ENCODE data around the gene ATXN1. TPM values are rescaled to one million over a fixed set of nuclear protein-coding genes. Genes with fewer than 3 reads are reported as not detected.
A peak's percentile ranks its signal among the peaks of the same experiment; 100 is the strongest.

ATXN1 gene
- total and polyA plus RNA-seq, 2 of the 13 experiments (the other 11 are each of a cell fraction or from before 2014, with no cell fraction given) = 20.7 to 39.5 TPM

DNA sequence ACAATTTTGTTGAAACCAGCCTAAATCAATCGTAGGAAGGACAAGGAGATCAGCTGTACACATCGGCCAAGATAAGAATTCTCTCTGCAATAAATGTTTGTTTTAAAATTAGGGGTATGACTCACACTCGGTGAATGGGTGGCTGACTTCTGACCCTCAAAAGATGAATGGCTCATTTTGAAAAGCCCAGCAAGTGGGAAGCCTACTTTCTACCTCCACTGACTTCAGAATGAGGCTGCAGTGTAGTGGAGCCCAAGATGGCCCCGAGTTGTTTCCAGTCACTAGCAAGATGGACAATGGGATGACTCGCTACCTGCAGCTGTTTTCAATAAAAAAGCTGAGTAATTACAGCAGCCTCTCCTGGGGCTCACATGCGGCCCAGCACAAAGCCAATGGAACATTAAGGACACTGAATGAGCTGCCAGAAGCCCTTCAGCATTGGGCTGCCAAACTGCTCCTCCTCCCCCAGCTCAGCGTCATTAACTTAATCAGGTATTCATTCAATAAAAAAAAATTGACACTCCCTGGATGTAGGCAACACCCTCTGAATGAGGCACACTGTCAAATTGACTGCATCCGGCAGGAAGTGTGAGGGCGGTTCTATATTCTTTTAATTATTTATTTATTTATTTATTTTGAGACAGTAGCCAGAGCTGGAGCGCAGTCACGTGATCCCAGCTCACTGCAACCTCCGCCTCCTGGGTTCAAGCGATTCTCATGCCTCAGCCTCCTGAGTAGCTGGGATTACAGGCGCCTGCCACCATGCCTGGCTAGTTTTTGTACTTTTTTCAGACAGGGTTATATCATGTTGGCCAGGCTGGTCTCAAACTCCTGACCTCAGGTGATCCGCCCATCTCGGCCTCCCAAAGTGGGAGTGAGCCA is 415.6 kb downstream of the ATXN1 start (continued):
- TF ChIP-seq ZNF564 (CRISPR knock-in tag; IDR thresholded peaks at IDR 0.05) (no peak), KLF12 (CRISPR knock-in tag; IDR thresholded peaks at IDR 0.05; ENCODE audit: borderline replicate concordance) (no peak), ZBTB20 (CRISPR knock-in tag; IDR thresholded peaks at IDR 0.05; ENCODE audit: borderline replicate concordance, low read depth) (no peak), SNAI1 (CRISPR knock-in tag; IDR thresholded peaks at IDR 0.05; ENCODE audit: borderline replicate concordance) (no peak), ZBTB34 (CRISPR knock-in tag; IDR thresholded peaks at IDR 0.05) (no peak), SP1 (IDR thresholded peaks at IDR 0.05) (no peak), SP1 (CRISPR knock-in tag; IDR thresholded peaks at IDR 0.05) (no peak), IKZF5 (CRISPR knock-in tag; IDR thresholded peaks at IDR 0.05) (0 out of 2 replicates have a peak, but pooled peaks have one; percentile 27), ZIK1 (CRISPR knock-in tag; IDR thresholded peaks at IDR 0.05; ENCODE audit: borderline replicate concordance, low read depth) (no peak), E2F1 (CRISPR knock-in tag; IDR thresholded peaks at IDR 0.05) (no peak), ZMYM2 (CRISPR knock-in tag; IDR thresholded peaks at IDR 0.05) (no peak), ZNF431 (CRISPR knock-in tag; IDR thresholded peaks at IDR 0.05; ENCODE audit: borderline replicate concordance, low read depth) (no peak), WIZ (CRISPR knock-in tag; IDR thresholded peaks at IDR 0.05) (no peak), PPARG (CRISPR knock-in tag; conservative IDR thresholded peaks at IDR 0.05) (no peak), ARID3A (IDR thresholded peaks at IDR 0.05; ENCODE audit: low read depth, low read length) (0 out of 2 replicates have a peak, but pooled peaks have one; percentile 22), ZNF577 (CRISPR knock-in tag; IDR thresholded peaks at IDR 0.05; ENCODE audit: borderline replicate concordance, low read depth) (no peak), CBX5 (CRISPR knock-in tag; IDR thresholded peaks at IDR 0.05; ENCODE audit: borderline replicate concordance) (no peak)
- TF ChIP-seq, protein P1, sequence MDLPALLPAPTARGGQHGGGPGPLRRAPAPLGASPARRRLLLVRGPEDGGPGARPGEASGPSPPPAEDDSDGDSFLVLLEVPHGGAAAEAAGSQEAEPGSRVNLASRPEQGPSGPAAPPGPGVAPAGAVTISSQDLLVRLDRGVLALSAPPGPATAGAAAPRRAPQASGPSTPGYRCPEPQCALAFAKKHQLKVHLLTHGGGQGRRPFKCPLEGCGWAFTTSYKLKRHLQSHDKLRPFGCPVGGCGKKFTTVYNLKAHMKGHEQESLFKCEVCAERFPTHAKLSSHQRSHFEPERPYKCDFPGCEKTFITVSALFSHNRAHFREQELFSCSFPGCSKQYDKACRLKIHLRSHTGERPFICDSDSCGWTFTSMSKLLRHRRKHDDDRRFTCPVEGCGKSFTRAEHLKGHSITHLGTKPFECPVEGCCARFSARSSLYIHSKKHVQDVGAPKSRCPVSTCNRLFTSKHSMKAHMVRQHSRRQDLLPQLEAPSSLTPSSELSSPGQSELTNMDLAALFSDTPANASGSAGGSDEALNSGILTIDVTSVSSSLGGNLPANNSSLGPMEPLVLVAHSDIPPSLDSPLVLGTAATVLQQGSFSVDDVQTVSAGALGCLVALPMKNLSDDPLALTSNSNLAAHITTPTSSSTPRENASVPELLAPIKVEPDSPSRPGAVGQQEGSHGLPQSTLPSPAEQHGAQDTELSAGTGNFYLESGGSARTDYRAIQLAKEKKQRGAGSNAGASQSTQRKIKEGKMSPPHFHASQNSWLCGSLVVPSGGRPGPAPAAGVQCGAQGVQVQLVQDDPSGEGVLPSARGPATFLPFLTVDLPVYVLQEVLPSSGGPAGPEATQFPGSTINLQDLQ (CRISPR knock-in tag; IDR thresholded peaks at IDR 0.05) = no peak
- TF ChIP-seq, protein P2, sequence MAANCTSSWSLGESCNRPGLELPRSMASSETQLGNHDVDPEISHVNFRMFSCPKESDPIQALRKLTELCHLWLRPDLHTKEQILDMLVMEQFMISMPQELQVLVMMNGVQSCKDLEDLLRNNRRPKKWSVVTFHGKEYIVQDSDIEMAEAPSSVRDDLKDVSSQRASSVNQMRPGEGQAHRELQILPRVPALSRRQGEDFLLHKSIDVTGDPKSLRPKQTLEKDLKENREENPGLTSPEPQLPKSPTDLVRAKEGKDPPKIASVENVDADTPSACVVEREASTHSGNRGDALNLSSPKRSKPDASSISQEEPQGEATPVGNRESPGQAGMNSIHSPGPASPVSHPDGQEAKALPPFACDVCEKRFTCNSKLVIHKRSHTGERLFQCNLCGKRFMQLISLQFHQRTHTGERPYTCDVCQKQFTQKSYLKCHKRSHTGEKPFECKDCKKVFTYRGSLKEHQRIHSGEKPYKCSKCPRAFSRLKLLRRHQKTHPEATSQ (CRISPR knock-in tag; IDR thresholded peaks at IDR 0.05; ENCODE audit: borderline replicate concordance) = no peak
